Astrocyte (in vitro differentiated cells and primary cell): ENCODE measurements around the gene IRS1. TPM values are rescaled to one million over a fixed set of nuclear protein-coding genes. Genes with fewer than 3 reads are reported as not detected.

ENCODE experiments used
- DNase-seq: peaks from one replicate; pipeline ENCODE4 v3.0.0-alpha.2; 2010; ENCODE audit warnings: low read depth
- FAIRE-seq: peaks from 2 replicates; lab custom pipeline; 2011; peaks lifted over from hg19 to GRCh38; lab: Jason Lieb, UNC
- H2AFZ ChIP-seq: 2 replicates; pipeline ENCODE4 v1.6.0; 2012; ENCODE audit warnings: low read depth, low read length, inconsistent platforms
- H3K27ac ChIP-seq: 2 replicates; pipeline ENCODE4 v1.5.1; 2011; ENCODE audit warnings: low read depth, low read length, inconsistent platforms
- H3K27me3 ChIP-seq: 2 replicates; pipeline ENCODE4 v1.6.0; 2011; ENCODE audit warnings: low read length, inconsistent platforms; ENCODE audit not compliant: insufficient read depth
- H3K36me3 ChIP-seq: 2 replicates; pipeline ENCODE4 v1.5.1; 2011; ENCODE audit warnings: low read length, inconsistent platforms; ENCODE audit not compliant: insufficient read depth
- H3K4me1 ChIP-seq: 2 replicates; pipeline ENCODE4 v1.5.1; 2011; ENCODE audit warnings: low read length, inconsistent platforms; ENCODE audit not compliant: insufficient read depth
- H3K4me2 ChIP-seq: 2 replicates; pipeline ENCODE4 v1.6.0; 2012; ENCODE audit warnings: low read length, inconsistent platforms
- H3K4me3 ChIP-seq: 2 replicates; pipeline ENCODE4 v1.5.1; 2011; ENCODE audit warnings: low read depth, mild to moderate bottlenecking, low read length, inconsistent platforms; ENCODE audit not compliant: insufficient read depth
- H3K79me2 ChIP-seq: 2 replicates; pipeline ENCODE4 v1.6.0; 2012; ENCODE audit warnings: mild to moderate bottlenecking, low read length, inconsistent platforms; ENCODE audit not compliant: insufficient read depth
- H3K9ac ChIP-seq: 2 replicates; pipeline ENCODE4 v1.6.0; 2012; ENCODE audit warnings: mild to moderate bottlenecking, low read length, inconsistent platforms
- H3K9me3 ChIP-seq: 2 replicates; pipeline ENCODE4 v1.5.1; 2012; ENCODE audit warnings: low read depth, mild to moderate bottlenecking, low read length, inconsistent platforms; ENCODE audit not compliant: insufficient read depth
- H4K20me1 ChIP-seq: 2 replicates; pipeline ENCODE4 v1.6.0; 2012; ENCODE audit warnings: low read length, inconsistent platforms; ENCODE audit not compliant: insufficient read depth
- H3K27ac Mint-ChIP-seq: one replicate; pipeline ENCODE4 v1.8.0; 2021; ENCODE audit warnings: mild to moderate bottlenecking, mixed read lengths; ENCODE audit not compliant: unreplicated experiment
- H3K27me3 Mint-ChIP-seq: one replicate; pipeline ENCODE4 v1.8.0; 2021; ENCODE audit warnings: low read depth, mixed read lengths; ENCODE audit not compliant: unreplicated experiment
- H3K36me3 Mint-ChIP-seq: one replicate; pipeline ENCODE4 v1.8.0; 2021; ENCODE audit warnings: low read depth, mixed read lengths; ENCODE audit not compliant: unreplicated experiment
- H3K4me1 Mint-ChIP-seq: one replicate; pipeline ENCODE4 v1.8.0; 2021; ENCODE audit warnings: low read depth, mixed read lengths; ENCODE audit not compliant: unreplicated experiment
- H3K4me3 Mint-ChIP-seq: one replicate; pipeline ENCODE4 v1.8.0; 2021; ENCODE audit warnings: mild to moderate bottlenecking, moderate library complexity, mixed read lengths; ENCODE audit not compliant: unreplicated experiment
- H3K9me3 Mint-ChIP-seq: one replicate; pipeline ENCODE4 v1.8.0; 2021; ENCODE audit warnings: mild to moderate bottlenecking, mixed read lengths; ENCODE audit not compliant: unreplicated experiment
- CTCF ChIP-seq: IDR thresholded peaks from 2 replicates; pipeline ENCODE4 v1.5.1; 2011; ENCODE audit warnings: low read depth, mild to moderate bottlenecking, inconsistent platforms, low read length, moderate library complexity; ENCODE audit not compliant: insufficient read depth
- EZH2 ChIP-seq: IDR thresholded peaks from 2 replicates; pipeline ENCODE4 v1.6.1; 2012; ENCODE audit warnings: mild to moderate bottlenecking, low read length, inconsistent platforms; ENCODE audit not compliant: insufficient read depth
- total RNA-seq: library from RNA; stranded (reverse); gene quantifications from 2 replicates; pipeline ENCODE4 v1.2.1, GENCODE V29; 2021

Gene IRS1
- total RNA-seq, 1 donor from 2014 or later: 45.0 TPM

GRCh38 chr2:226791056-226791486, 8.5 kb downstream of the IRS1 start:
- Histone ChIP-seq H3K9me3 (no peaks in the 10 kb centered on the region), H3K79me2 (peaks cover 99% of the 10 kb centered on the region), H3K4me1 (peaks cover 28% of the 10 kb centered on the region), H3K4me3 (peak overlapping the region; percentile 61), H3K4me2 (peak overlapping the region; percentile 82), H3K27ac (peak overlapping the region; percentile 87), H3K9ac (peak overlapping the region; percentile 84), H3K27me3 (no peaks in the 10 kb centered on the region), H3K36me3 (no peaks in the 10 kb centered on the region), H2AFZ (peak overlapping the region; percentile 49), H4K20me1 (peaks cover 38% of the 10 kb centered on the region)
- Mint-ChIP-seq H3K9me3 (no peaks in the 10 kb centered on the region), H3K36me3 (peaks cover 16% of the 10 kb centered on the region), H3K27me3 (no peaks in the 10 kb centered on the region), H3K4me1 (peaks cover 18% of the 10 kb centered on the region), H3K4me3 (peak overlapping the region; percentile 86), H3K27ac (peak overlapping the region; percentile 80)
- peak; percentile 72 for DNase-seq
- TF ChIP-seq CTCF (no peak), EZH2 (no peak)
- FAIRE-seq: no peak

- H3K4me2 ChIP-seq: peak overlapping the region; percentile 82
- DNase-seq (no peak), FAIRE-seq (no peak)
- no peak overlapping the region for H3K4me3 ChIP-seq
- peaks cover 22% of the 10 kb centered on the region for H3K4me1 ChIP-seq
- peak overlapping the region; percentile 86 for H3K4me3 Mint-ChIP-seq
- H2AFZ ChIP-seq: no peak overlapping the region
- H3K9me3 ChIP-seq: no peaks in the 10 kb centered on the region
- peaks cover 13% of the 10 kb centered on the region for H3K36me3 Mint-ChIP-seq
- no peaks in the 10 kb centered on the region for H3K9me3 Mint-ChIP-seq
- H3K27ac Mint-ChIP-seq: peak overlapping the region; percentile 80
- H3K27me3 ChIP-seq: no peaks in the 10 kb centered on the region
- no peak overlapping the region for H3K27ac ChIP-seq
- H4K20me1 ChIP-seq: peaks cover 32% of the 10 kb centered on the region
- no peaks in the 10 kb centered on the region for H3K36me3 ChIP-seq
- no peaks in the 10 kb centered on the region for H3K27me3 Mint-ChIP-seq
- peaks cover 94% of the 10 kb centered on the region for H3K79me2 ChIP-seq
- peaks cover 18% of the 10 kb centered on the region for H3K4me1 Mint-ChIP-seq
- TF ChIP-seq CTCF (no peak), EZH2 (no peak)
- peak overlapping the region; percentile 84 for H3K9ac ChIP-seq
Observed at GRCh38 chr2:226790431-226790830, 9.2 kb downstream of the IRS1 start.

DNA sequence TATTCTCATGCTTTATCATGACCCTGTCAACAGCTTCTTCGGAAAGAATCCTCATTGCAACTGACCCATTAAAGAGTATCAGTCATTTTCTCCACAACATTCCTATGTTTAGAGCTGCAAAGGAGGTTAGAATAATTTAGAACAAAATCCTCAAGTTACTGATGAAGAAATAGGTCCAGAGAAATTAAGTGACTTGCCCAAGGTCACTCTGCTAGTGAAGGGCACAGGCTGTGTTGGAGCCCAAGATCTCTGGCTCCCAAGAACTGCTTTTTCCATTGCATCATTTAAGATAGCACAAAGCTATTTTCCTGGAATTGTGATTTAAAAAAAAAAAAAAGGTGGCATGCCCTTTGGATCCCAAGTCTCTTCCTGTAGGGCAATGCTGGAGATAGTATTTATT, 9.6 kb downstream of the IRS1 start:
- peaks cover 18% of the 10 kb centered on the region for H3K4me1 Mint-ChIP-seq
- no peaks in the 10 kb centered on the region for H3K27me3 Mint-ChIP-seq
- peaks cover 94% of the 10 kb centered on the region for H3K79me2 ChIP-seq
- DNase-seq: no peak
- no peaks in the 10 kb centered on the region for H3K9me3 Mint-ChIP-seq
- peak overlapping the region; percentile 36 for H3K27ac Mint-ChIP-seq
- FAIRE-seq: no peak
- H3K36me3 ChIP-seq: no peaks in the 10 kb centered on the region
- peaks cover 17% of the 10 kb centered on the region for H3K4me1 ChIP-seq
- H3K4me3 ChIP-seq: no peak overlapping the region
- H2AFZ ChIP-seq: no peak overlapping the region
- peak overlapping the region; percentile 13 for H3K4me2 ChIP-seq
- peaks cover 13% of the 10 kb centered on the region for H3K36me3 Mint-ChIP-seq
- no peaks in the 10 kb centered on the region for H3K27me3 ChIP-seq
- H3K27ac ChIP-seq: no peak overlapping the region
- no peak for TF ChIP-seq EZH2
- TF ChIP-seq CTCF: no peak
- no peaks in the 10 kb centered on the region for H3K9me3 ChIP-seq
- no peak overlapping the region for H3K9ac ChIP-seq
- H3K4me3 Mint-ChIP-seq: no peak overlapping the region
- H4K20me1 ChIP-seq: peaks cover 28% of the 10 kb centered on the region
